Cortex of kidney (tissue), 1 donor: Measurements from ENCODE around the gene ADAMTS20.
"Not testable (repeated sequence)": the region's sequence is repeated elsewhere in the genome, so short reads cannot be mapped to it uniquely, and the experiment has no call there.

Experiments used
- DNase-seq: peaks from one replicate; lab custom pipeline; 2025; lab: John Stamatoyannopoulos, UW

Gene ADAMTS20, protein sequence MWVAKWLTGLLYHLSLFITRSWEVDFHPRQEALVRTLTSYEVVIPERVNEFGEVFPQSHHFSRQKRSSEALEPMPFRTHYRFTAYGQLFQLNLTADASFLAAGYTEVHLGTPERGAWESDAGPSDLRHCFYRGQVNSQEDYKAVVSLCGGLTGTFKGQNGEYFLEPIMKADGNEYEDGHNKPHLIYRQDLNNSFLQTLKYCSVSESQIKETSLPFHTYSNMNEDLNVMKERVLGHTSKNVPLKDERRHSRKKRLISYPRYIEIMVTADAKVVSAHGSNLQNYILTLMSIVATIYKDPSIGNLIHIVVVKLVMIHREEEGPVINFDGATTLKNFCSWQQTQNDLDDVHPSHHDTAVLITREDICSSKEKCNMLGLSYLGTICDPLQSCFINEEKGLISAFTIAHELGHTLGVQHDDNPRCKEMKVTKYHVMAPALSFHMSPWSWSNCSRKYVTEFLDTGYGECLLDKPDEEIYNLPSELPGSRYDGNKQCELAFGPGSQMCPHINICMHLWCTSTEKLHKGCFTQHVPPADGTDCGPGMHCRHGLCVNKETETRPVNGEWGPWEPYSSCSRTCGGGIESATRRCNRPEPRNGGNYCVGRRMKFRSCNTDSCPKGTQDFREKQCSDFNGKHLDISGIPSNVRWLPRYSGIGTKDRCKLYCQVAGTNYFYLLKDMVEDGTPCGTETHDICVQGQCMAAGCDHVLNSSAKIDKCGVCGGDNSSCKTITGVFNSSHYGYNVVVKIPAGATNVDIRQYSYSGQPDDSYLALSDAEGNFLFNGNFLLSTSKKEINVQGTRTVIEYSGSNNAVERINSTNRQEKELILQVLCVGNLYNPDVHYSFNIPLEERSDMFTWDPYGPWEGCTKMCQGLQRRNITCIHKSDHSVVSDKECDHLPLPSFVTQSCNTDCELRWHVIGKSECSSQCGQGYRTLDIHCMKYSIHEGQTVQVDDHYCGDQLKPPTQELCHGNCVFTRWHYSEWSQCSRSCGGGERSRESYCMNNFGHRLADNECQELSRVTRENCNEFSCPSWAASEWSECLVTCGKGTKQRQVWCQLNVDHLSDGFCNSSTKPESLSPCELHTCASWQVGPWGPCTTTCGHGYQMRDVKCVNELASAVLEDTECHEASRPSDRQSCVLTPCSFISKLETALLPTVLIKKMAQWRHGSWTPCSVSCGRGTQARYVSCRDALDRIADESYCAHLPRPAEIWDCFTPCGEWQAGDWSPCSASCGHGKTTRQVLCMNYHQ (N-terminal part only)

DNA sequence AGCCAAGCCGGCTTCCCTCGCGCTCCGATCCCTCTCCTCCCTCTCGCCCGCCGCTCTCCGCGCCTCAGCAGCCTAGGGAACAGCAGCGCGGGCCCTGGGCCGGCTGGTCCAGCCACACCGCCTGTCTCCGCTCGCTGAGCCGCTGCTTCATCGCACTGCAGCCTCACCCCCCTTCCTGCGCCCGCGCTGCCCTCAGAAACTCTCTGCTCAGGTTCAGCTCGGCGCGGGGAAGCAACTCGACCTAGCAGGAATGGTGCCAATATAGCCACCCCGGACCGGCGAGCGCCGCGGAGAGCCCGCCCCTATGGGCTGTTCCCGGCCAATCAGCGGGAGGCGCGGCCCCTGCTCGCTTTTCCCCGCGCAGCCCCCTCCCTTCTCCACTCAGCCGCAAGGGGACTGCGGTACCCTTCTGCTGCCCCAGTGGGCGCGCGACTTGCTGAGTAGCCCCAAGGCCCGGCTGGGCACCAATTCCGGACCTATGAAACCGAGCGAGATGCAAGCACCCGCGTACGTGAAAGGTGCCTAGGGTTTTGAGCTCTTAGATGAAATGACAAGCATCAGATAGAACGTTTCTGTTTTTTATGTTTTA is at the start of gene ADAMTS20:
Gene ADAMTS20 (minus strand): TSS at position 233 of the 589 bp plus-strand sequence. CDS start 282 bp downstream, outside the sequence.
- no peak for DNase-seq

DNA sequence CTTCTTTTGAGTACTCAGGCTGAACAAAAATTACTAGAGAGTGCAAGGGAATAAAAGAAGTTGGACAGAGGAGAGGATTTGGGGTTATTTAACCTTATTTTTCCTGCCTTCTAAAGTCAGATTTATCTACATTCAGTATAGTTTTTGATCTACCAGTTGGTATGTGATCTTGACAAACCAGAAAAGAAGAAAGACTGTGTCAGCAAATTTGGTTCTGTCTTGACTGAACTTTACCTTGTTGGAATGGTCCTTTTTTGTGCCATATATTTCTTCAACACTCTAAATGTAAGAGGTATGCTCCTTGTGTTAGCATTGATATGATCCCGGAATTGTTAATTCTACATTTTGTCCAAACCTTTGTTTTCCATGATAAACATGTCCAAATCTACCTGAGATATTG is 47.7 kb upstream of the ADAMTS20 start:
- DNase-seq, result no peak

DNA sequence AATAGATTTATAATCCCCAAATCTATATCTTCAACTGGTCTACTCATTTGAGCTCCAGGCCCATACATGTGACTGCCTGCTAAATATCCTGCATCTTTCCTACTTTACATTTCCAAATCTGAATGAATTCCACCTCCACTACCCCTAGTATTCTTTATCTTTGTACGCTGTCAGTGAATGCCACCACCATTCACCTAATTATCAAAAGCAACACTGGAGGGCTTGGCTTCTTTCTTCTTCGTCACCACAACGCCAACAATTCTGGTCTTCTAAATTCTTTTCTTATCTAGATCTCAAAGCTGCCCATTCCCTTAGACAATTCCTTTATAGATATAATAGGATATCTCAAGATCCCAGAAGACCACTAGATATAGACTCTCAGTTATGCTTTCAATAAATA is 47.1 kb upstream of the ADAMTS20 start:
- DNase-seq, result no peak

DNA sequence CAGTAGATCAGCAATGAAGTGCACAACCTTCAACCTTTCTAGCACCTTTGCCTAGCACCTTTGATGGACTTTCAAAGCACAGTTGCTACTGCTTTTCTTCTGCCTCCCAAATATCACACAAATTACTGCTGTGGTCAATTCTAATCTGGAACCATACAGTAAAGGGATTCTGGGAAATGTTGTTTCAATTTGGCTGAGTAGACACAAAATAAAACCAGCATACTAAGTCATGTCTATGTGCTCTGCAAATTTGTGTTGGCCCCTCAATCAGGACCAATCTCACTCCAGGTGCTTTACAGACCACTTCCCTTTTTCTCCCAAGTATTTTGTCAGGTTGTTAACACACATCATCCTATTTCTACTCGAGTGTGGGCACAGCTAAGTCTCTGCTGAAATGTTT is 38.3 kb upstream of the ADAMTS20 start:
- DNase-seq, result no peak

DNA sequence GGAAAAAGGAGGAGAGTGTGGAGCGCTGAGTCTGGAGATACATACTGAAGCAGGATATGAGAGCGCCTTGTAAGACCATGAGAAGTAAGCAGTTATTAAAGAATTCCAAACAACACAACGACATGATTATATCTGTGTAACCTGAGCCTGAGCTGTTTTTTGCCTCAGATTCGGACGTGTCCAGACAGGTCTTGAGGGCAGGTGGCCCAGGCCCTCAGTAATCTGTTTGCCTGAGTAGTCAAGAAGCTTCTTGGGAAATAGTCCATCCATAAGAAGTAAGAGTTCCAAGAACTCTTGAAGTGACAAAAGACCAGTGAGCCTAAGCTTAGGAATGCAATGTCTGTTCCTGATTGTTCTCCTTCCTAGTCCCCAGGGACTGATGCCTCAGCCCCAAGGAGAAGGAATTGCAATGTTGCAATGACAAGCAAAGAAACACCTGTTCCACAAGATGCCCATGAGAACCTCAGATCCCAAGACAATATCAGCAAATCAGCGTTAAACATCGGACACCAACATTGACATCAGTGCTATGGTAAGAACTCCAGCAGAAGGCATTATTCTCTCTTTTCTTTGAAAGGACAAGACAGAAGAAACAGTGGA is 34.7 kb upstream of the ADAMTS20 start:
- DNase-seq, result no peak

DNA sequence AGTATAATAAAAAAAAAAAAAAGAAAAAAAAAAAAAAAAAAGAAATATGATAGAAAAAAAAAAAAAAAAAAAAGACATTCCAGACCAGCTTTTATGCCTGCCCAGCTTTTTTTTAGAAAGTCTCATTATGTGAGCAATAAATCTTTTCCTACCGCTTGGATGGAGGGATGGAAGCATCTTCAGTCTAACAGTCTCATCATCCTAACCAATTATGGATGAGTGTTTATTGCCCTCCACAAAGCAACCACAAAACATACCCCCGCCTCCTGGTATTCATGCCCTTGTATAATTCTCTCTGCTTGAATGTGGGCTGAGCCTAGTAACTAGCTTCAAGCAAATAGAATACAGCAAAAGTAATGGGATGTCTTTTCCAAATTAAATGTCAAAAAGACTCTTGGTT is 33.7 kb upstream of the ADAMTS20 start:
- DNase-seq, result no peak

DNA sequence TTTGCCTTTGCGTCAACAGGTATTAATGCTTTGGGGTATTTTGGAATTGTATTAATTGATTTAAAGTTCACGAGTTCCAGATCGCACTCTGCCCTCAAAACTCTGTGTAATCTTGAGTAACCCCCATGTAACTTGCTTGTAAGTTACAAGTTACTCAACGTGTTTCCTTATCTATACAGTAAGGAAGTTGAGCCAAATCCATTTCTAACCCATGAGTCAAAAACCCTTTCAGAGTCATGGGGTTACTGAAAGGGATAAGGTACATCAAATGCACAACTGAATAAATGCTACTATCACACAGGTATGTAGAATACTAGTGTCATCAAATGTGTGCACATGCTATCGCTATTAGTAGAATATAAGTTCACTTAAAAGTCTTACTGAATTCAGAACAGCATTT is 28.6 kb upstream of the ADAMTS20 start:
- DNase-seq, result no peak

DNA sequence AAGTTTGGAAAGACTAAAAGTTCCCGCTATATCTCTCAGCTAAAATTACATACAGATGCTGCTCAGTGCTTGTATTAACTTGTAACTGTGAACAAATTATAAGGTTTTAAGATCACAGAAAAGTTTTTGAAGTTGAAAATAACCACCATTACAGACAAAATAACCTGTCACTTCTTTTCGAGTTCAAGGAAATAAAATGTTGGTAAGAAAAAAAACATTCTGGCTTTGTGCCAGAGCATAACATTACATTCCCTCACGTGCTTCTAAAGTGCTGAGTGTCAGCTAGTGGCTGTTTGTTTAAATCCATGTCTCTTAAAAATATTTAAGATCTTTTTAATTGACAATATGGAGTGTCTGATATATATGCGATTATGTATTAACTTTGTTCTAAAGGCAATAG is 27.2 kb upstream of the ADAMTS20 start:
- no peak for DNase-seq

DNA sequence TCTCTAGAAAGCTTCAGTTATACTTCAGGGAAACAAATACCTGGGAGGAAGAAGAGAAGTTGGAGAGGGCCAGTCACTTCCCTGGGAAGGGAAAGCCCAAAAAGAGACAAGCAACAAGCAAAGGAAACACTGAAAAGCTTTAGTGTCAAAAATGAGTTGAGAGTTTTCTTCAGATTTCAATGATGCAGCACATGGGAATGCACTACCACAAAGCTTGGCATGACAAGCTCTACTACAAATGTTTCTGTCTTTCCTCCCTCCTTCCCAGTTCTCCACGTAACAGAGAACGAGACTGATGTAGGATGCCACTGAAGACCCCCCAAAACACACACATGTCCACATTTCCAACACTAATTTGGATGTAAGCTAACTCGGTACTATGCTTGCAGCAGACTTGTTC is 26.8 kb upstream of the ADAMTS20 start:
- DNase-seq, result no peak

DNA sequence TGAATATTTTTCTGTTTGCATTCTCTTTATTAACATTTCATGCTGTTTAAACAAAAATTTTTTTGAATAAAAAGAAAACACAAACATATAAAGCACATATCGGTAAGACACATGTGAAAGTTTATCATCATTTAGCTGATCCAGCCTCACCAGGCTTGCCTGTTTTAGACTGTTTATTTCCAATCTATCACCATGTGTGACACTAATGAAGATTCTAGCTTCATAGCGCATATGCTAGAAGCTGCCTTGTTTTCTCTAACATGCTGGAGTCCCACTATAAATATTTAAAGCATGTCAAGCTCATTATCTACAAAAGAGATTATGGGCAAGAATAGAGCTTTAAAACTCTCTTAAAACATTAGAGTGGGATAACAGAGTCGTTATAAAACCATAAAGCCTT is 25.4 kb upstream of the ADAMTS20 start:
- DNase-seq, result no peak

DNA sequence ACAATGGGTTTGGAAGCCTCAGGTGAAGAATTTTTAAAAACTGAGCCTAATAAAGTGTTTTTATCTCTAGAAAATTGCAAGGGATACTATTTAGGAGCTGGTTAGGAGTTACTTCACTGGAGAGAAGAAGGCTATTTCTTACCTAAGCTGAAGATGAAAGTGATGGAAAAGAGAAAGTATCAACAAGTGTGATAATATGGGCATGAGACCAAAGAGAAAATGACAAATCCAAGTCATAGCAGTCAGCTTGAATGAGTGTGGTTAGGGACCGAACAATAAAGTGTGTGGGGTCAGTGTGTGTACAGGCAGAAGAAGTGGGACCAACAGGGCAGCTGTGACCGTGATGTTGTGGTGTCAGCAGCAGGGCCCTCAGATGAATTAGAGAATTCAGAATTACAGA is 24.2 kb upstream of the ADAMTS20 start:
- DNase-seq, result no peak

DNA sequence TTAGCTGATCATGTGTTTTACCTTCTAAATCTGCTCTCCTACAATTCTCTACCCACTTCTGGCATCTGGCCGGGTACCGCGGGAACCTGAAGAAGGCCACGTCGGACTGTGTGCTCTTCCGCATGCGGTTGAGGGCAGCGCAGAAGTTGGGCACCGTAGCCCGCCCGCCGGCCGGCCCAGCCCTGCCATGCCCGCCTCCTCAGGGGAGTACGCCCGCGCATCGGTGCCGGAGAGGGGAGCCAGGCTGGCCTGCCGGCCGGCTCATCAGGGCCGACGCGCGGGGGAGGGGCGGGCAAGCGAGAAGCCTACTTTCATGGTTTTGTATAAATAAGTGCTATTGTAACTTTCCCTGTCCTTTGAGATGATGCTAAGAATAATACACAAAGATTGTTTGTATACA is 19.9 kb upstream of the ADAMTS20 start:
- DNase-seq, result no peak

DNA sequence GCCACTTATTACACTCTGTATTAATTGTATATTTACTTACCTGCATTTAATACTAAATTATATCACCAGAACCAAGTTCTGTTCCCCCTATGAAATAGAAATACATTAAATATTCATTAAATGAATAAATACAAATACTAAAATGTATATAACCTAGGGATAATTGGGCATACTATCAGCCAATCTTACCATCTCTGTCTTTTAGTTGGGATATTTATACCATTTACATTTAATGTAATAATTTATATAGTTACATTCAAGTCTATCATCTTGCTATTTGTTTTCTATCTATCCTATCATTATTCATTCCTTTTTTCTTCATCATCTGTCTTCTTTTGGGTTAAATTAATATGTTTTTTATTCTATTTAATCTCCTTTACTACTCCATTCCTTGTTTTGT is 4.1 kb upstream of the ADAMTS20 start:
- DNase-seq, result no peak

DNA sequence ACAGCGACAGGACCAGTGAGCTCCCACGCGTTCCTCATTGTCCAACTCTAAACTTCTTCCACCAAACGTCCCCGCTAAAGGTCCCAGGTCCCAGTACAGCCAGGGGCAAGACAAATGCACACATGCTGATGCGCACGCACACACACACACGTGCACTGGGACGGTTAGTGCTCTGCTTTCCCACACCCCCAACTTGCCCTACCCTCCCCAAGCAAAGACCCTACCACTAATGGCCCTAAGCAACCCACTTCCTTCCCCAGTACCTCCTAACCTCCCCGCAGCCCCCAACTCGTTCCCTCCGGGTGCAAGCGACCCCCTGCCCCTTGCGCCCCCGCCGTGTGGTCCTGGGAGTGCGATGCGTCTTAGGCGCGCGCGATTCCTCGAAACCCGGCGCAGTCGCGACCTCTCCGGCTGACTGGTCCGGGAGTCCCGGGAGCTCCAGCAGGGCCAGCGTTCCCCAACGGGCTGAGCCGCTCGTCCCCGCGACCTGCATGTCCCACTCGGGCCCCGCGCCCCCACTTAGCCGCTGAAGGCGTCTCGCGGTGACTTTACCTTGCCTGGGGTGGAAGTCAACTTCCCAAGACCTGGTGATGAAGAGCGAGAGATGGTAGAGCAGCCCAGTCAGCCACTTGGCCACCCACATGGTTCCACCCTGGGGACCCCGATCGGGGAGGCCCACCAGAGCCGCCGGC is 578 bp downstream of the ADAMTS20 start:
- DNase-seq, result no peak

DNA sequence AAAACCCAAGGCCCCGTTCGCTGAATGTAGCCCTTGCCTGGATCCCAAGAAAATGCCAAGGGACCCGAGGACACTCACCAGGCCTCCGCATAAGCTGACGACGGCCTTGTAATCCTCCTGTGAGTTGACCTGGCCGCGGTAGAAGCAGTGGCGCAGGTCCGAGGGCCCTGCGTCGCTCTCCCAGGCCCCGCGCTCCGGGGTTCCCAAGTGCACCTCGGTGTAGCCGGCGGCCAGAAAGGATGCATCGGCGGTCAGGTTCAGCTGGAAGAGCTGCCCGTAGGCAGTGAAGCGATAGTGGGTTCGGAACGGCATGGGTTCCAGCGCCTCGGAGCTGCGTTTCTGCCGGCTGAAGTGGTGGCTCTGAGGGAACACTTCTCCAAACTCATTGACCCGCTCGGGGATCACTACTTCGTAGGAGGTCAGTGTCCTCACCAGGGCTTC is 1.2 kb downstream of the ADAMTS20 start:
- no peak for DNase-seq

DNA sequence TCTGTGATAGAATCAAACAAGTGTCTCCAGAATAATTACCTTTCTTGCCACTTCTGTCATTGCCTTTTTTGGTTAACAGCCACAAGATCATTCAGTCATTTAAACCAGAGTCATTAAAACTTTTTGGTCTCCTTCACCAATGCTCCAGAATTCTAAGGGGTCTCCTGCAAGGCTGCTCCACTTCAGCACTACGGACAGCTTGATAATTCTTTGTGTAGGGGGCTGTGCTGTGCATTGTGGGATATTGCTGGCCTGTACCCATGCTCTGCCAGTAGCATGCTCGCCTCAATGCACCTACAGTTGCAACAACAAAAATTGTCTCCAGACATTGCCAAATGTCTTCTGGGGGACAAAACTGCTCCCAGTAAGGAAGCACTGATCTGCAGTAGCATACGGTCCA is 7.3 kb downstream of the ADAMTS20 start:
- DNase-seq, result no peak

DNA sequence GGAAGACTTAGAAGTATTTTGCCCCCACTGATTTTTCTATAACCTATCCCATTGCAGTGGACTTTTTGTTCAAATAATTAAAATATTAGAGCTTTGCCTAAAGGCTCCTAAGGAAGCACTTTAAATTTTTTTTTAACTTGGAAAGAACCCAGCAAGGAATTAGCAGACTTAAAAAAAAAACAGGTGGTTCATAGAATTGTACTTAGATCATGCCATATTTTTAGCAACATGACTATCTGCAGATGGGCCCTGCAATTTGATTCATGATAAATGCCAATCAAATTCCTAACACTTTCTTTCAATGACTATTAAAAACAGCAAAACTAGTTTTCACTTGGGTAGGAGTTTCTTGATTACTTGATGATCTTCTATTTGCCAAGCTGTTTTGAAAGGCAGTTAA is 11.5 kb downstream of the ADAMTS20 start:
- no peak for DNase-seq

DNA sequence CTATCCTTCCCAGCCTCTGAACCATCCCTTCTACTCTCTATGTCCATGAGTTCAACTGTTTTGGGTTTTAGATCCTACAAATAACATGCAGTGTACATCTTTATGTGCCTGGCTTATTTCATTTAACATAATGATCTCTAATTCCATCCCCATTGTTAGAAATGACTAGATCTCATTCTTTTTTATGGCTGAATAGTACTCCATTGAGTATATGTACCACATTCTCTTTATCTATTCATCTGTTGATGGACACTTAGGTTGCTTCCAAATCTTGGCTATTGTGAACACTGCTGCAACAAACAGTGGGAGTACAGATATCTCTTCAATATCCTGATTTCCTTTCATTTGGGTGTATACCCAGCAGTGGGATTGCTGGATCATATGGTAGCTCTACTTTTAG is 14.3 kb downstream of the ADAMTS20 start:
- not testable (repeated sequence) for DNase-seq

DNA sequence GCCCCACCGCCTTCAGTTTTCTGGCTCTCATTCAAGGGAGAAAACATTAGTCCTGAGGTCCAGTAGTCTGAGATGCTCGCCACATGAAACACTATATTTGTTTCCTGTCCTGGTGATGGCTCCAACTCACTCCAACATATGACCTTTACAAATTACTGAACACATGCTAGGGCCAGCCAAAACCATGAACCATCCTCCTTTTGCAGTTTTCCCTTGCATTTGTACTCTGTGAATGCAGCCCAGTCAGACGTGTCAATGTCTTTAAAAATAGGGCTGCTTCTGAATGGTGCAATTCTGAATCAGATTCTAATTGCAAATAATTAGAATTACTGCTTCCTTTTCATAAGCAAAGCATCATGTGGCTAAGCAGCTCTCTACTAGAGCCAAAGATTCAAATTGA is 36.0 kb downstream of the ADAMTS20 start:
- DNase-seq, result no peak

DNA sequence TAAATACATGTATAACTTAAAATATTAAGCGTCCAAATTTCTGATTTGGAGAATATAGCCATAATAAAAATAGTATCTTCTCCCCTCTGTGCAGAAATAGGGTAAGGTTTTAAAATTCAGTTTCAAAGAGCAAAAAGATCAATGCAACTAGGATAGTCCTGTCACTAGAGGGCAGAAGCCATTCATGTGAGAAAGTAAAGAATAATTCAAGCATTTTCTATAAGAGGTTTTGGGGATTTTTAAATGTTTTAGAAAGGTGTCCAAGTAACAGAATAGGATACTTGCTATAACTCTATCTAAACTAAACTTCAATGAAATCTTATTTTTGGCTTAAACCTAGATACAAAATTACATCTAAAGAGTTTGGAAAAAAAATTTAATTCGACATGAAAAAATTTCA is 50.3 kb downstream of the ADAMTS20 start:
- DNase-seq, result no peak

DNA sequence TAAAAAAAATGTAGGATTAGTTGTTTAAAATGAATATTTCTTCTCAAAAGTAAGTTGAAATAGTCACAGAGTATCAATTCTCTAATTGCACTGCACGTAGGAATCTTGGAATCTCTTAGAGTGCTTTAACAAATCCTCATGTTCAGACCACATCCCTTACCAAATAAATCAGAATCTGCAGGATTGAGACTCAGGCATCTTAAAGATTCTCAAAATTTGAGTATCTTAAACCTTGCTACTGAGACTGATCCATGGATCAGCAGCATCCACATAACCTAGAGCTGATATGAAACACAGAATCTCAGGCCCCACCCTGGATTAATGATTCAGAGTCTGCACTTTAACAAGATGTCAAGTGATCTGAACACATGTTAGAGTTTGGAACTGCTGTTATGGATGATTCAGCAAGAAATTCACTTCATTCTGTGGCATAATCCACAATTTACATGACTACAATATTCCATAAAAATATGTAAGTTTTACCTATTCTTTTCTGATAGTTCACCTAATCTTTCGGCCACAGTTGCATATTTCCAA is 58.7 kb downstream of the ADAMTS20 start:
- no peak for DNase-seq
